Activated naive CD4-positive, alpha-beta T cell (primary cell): ENCODE measurements around the gene MAP3K2.

Experiments used
- DNase-seq, 4 experiments: peaks; one replicate each; lab custom pipeline; 2025; lab: John Stamatoyannopoulos, UW

Gene MAP3K2

GRCh38 chr2:127407091-127407490, 19.3 kb upstream of the MAP3K2 start:
- no peak for DNase-seq

DNA sequence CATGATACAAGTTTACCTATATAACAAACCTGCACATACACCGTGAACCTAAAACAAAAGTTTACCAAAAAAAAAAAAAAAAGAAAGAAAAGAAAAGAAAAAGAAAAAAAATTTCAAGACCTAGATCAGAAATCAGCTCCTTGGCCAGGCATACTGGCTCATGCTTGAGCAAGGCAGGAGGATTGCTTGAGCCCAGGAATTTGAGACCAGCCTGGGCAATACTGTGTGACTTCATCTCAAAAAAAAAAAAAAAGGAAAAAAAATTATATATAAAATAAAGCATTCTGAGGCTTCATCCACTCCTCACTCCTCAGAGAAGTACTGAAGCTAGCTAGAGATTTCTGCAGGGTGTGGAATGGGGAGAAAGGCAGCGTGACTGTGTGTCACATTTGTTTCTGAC, 18.7 kb upstream of the MAP3K2 start:
- no peak for DNase-seq

- no peak for DNase-seq
Observed at GRCh38 chr2:127405255-127405610, 17.5 kb upstream of the MAP3K2 start.

GRCh38 chr2:127404466-127405254, 16.9 kb upstream of the MAP3K2 start:
- no peak for DNase-seq

- DNase-seq, result no peak
Observed at GRCh38 chr2:127403460-127403859, 15.7 kb upstream of the MAP3K2 start.

- no peak for DNase-seq
Observed at GRCh38 chr2:127401757-127402695, 14.3 kb upstream of the MAP3K2 start.

DNA sequence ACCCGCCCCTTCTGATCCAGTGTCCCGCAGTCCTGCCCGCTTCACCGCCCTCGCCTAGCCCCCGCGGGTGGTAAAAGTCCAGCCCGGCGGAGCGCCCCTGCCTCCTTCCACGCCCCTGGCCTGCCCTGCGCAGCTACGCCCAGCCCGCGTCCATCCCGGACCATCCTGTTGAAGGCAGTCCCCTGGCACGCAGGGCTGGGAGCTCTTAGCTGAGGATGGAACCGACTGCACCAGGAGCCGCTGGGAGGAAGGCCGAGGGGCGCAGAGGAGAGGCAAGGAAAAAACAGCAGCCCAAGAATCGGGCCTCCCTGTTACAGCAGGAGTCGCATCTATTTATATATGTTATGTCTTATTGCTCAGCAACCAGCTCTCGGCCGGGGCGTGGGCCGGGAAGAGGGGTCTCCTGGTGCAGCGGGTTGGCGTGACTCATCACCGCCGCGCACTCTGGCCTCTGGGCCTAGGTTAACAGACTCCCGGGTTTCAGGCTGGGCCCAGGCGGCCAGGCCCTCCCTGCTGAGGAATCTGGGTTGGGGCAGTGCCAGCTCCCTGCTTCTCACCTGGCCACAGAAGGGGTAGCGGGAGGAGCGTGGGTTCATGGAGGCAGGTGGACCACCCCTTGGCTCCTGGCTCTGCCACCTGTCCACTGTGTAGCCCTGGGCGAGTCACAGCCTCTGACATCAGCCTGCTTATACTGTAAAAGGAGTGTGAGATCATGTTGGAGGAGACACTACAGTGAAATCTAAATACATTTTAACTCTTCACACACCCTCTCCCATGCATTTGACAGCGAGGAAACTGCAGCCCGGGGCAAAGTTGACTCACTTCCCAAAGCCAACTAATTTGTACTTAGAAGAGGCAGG, 13.4 kb upstream of the MAP3K2 start:
- no peak for DNase-seq

- no peak for DNase-seq
Observed at GRCh38 chr2:127400533-127400896, 12.7 kb upstream of the MAP3K2 start.

DNA sequence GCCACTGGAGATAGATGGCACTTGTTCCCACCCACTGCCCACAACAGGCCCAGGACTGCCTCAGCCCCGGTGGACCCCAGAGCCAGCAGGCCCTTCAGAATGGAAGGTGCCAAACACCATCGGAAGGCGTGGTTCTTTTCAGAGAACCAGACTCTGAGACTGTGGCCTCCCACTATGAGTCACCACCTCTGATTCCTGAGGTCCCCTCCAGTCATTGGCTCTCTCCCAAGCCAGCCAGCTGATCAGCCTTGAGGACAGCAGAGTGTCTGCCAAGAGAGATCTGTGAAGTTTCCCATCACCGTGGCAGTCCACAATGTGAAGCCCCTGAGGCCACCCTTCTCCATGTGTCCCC, 10.4 kb upstream of the MAP3K2 start:
- DNase-seq, result no peak

GRCh38 chr2:127397568-127398238, 9.9 kb upstream of the MAP3K2 start:
- no peak for DNase-seq

GRCh38 chr2:127394492-127394891, 6.7 kb upstream of the MAP3K2 start:
- DNase-seq, result no peak

GRCh38 chr2:127392828-127393578, 5.2 kb upstream of the MAP3K2 start:
- no peak for DNase-seq

DNA sequence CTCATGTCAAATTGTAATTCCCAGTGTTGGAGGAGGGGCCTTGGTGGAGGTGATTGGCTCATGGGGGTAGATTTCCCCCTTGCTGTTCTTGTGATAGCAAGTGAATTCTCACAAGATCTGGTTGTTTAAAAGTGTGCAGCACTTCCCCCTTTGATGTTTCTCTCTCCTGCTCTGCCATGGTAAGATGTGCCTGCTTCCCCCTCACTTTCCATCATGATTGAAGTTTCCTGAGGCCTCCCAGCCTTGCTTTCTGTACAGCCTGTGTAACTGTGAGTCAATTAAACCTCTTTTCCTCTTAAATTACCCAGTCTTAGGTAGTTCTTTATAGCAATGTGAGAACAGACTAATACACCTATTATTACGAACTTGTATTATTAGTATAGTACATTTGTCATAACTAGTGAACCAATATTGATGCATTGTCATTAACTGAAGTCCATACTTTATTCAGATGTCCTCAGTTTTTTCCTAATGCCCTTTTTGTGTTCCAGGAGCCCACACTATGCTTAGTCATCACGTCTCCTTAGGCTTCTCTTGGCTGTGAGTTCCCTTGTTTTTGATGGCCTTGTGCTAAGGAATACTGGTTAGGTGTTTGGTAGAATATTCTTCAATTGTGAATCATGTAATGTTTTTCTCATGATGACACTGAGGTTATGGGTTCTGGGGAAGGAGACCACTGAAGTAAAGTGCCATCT, 4.5 kb upstream of the MAP3K2 start:
- DNase-seq, result no peak

DNA sequence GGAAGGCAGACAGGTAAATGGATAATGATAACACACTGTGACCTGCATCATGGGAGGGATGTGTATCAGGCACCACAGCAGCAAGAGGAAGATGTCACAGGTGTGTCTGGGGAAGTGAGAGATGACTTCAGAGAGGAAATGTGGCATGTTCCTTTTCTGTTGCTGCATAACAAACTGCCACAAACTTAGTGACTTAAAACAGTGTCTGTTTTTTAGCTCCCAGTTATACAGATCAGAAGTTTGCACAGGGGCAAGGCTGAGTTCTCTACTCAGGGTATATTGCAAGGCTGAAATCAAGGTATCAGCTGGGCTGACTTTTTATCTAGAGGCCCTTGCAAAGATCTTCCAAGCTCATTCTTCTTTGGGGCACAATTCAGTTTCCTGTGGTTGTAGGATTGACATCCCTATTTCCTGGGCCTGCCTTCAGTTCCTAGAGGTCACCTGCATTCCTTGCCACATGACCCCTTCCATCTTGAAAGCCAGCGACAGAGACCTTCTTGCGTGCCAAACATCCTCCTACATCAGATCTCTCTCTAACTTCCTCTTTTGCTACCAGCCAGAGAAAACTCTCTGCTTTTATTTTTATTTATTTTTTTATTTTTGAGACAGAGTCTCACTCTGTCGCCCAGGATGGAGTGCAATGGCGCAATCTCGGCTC, 2.1 kb upstream of the MAP3K2 start:
- no peak for DNase-seq

DNA sequence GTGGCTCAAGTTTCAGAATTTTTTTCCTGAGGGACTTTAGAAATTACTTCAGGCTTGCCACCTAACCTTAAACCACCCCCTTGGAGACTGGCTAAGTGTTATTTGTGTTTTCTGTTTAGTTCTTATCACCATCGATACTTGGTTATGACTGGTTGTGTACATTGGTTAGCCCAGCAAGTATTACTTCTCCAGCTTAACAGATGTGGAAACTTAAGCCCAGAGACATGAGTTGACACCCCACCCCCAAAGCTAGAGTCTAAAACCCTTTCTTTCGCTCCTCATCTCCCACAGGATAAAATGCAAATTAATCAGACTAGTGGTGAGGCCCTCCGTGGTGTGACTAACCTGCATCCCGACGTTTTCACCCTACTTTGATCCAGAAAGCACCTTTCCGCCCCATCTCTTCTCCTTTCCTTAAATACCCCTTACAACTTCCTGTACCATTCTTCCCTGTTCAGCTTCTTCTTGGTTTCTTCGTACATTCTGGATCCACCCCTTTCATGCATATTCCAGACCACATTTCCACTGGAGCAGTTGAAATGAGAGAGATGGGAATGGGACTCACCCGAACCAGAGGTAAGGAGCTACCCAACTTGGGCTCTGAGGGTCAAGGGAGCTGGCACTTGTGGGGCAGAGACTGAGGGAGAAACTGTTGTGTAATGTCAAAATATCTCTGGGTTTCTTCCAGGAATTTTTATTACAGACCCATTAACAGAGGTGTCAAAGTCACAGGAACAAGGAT, 819 bp upstream of the MAP3K2 start:
- no peak for DNase-seq

DNA sequence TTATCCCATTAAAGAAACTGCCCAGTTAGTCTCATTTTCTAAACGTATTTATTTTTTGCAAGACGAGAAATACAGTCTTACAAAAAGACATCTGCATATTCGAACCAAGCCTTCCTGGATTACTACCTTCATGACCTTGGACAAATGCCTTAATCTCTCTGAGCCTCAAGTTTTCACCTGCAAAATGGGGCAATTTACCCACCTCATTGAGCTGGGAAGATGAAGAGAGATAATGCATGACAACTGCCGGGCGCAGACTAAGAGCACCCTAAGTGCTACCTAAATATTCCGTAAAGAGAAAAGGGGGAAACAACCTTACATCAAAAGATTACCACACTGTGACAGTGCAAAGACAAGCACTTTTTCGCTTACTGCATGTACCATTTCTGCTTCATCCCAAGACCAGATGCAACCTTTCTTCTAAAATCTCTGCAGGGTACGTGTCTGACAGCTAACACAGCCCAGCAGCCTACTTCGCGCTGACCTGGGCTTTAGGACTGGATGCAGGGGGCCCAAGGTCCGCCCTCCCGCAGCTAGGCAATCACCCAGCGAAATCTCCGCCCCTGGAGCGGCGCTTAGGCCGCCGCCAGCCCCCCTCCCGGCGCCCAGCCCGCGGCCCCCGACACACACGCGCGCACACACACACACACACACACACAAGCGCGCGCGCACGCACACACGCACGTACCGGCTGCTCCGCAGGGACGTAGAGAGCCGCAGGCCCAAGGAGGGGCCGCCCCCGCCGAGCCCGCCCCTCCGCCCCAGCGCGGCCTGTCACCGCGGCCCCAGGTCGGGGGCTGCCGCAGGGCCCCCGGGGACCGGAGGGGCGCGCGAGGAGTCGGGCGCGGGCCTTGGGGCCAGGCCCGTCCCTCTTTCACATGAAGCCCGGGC, 766 bp downstream of the MAP3K2 start:
- DNase-seq, result peak; percentile 47 to 79 (median 58)

- no peak for DNase-seq
Observed at GRCh38 chr2:127386246-127386645, 1.5 kb downstream of the MAP3K2 start.

DNA sequence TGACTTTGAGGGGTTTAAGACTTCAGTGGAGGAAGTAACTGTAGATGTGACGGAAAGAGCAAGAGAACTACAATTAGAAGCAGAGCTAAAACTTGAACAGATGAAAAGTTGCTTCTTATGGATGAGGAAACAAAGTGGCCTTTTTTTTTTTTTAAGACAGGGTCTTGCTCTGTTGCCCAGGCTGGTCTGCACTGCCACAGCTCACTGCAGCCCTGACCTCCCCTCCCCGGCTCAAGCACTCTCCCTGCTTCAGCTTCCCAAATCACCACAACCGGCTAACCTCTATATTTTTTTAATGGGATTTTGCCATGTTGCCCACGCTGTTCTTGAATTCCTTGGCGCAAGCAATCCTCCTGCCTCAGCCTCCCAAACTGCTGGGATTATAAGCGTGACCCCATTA, 3.2 kb downstream of the MAP3K2 start:
- DNase-seq, result no peak
